Colonic mucosa (tissue), 4 donors: ENCODE results near the gene ROR1. TPM values are rescaled to one million over a fixed set of nuclear protein-coding genes. Genes with fewer than 3 reads are reported as not detected.

Experiments used
- DNase-seq: peaks from one replicate; pipeline ENCODE4 v3.0.0-alpha.2; 2020
- H3K27ac ChIP-seq: fragments of 200-600 bp; one replicate; pipeline ENCODE4 v1.8.0; 2021
- H3K27me3 ChIP-seq: fragments of 200-600 bp; one replicate; pipeline ENCODE4 v1.8.0; 2021
- H3K36me3 ChIP-seq: fragments of 200-600 bp; one replicate; pipeline ENCODE4 v1.8.0; 2021
- H3K4me1 ChIP-seq: fragments of 200-600 bp; one replicate; pipeline ENCODE4 v1.8.0; 2021; ENCODE audit warnings: mild to moderate bottlenecking
- H3K4me3 ChIP-seq: fragments of 200-600 bp; one replicate; pipeline ENCODE4 v1.8.0; 2021
- H3K9ac ChIP-seq, 2 donors: one replicate each; pipeline ENCODE4 v1.7.0; 2013; ENCODE audit warnings: control low read depth in 2 of 2, low read depth in 2 of 2, low read length in 2 of 2
- H3K9me3 ChIP-seq: fragments of 200-600 bp; one replicate; pipeline ENCODE4 v1.8.0; 2021
- CTCF ChIP-seq: fragments of 200-600 bp; IDR thresholded peaks from one replicate; pipeline ENCODE4 v1.8.0; 2022; ENCODE audit warnings: antibody characterized with exemption, mild to moderate bottlenecking
- intact Hi-C: fragments of 100-400 bp; cut with DNase I; formaldehyde crosslinking; loops from one replicate; pipeline ENCODE4 v1.14.1; 2022
- total RNA-seq, 2 donors: library from RNA; stranded (reverse); fragmentation: NEBNext Ultra II Directional in 1 of 2; extraction: Animal tissue kit (Norgen Biotek cat#: 25700) in 1 of 2; gene quantifications; one replicate each; pipeline ENCODE4 v1.2.1, GENCODE V29; 2021
- donor health status: healthy.
- donor health status: DM: no; HTN: no; CAD: no.
- donor health status: DM: no; HTN: no; CAD: no.

ROR1 gene
- total RNA-seq, 2 donors from 2014 or later: 5.1 to 6.8 TPM

DNA sequence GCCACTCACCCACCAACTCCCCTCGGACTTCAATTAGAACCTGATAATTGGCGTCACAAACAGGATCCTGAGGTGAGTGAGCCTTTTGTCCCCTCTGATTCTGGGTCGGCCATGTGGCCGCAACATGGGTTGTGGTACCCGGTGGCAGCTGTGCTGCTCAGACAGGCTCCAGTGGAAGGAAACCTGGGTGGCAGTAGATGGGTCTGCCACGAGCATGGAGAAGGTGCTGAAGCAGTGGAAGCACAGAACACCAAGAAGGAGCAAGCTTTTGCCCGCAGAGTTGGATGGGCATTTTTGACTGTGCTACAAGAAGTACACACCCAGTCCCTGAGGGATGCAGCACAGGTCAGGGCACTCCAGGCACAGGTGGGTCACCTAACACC lies 413.1 kb downstream of the ROR1 start:
- Histone ChIP-seq H3K4me1 (no peaks in the 10 kb centered on the region), H3K27ac (no peak overlapping the region), H3K9me3 (no peaks in the 10 kb centered on the region), H3K4me3 (no peak overlapping the region), H3K36me3 (no peaks in the 10 kb centered on the region), H3K9ac (no peak overlapping the region), H3K27me3 (no peaks in the 10 kb centered on the region)
- DNase-seq: no peak
- intact Hi-C loops: no loop called here
- no peak for TF ChIP-seq CTCF

DNA sequence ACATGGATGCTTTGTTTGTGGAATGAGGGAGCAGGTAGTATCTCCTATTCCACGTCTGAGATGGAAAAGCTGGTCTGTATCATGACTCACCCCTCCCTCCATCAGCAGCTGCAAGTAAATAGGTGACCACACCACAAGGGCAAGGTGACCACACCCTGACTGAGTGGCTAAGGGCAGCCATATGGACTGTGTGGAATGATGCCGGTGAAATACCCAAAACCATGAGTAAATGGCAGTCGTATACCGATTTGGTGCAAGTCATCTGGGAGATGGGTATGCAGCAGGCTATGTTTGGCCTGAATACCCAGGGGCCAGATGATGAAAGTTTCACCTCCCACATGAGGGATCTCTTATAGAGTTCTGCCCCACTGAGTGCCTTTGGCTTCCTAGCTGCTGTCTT lies 413.8 kb downstream of the ROR1 start:
- H3K4me3 ChIP-seq: no peak overlapping the region
- H3K27me3 ChIP-seq: no peaks in the 10 kb centered on the region
- no peaks in the 10 kb centered on the region for H3K9me3 ChIP-seq
- H3K36me3 ChIP-seq: no peaks in the 10 kb centered on the region
- no peak for TF ChIP-seq CTCF
- H3K27ac ChIP-seq: no peak overlapping the region
- H3K4me1 ChIP-seq: no peaks in the 10 kb centered on the region
- DNase-seq: no peak
- no peak overlapping the region for H3K9ac ChIP-seq
- intact Hi-C loops: no loop called here

GRCh38 chr1:64192290-64192689 lies 418.5 kb downstream of the ROR1 start:
- H3K4me3 ChIP-seq: no peak overlapping the region
- no peaks in the 10 kb centered on the region for H3K36me3 ChIP-seq
- no peak for TF ChIP-seq CTCF
- H3K9ac ChIP-seq: no peak overlapping the region
- intact Hi-C loops: no loop called here
- H3K27ac ChIP-seq: no peak overlapping the region
- no peaks in the 10 kb centered on the region for H3K27me3 ChIP-seq
- DNase-seq: no peak
- no peaks in the 10 kb centered on the region for H3K4me1 ChIP-seq
- no peaks in the 10 kb centered on the region for H3K9me3 ChIP-seq

DNA sequence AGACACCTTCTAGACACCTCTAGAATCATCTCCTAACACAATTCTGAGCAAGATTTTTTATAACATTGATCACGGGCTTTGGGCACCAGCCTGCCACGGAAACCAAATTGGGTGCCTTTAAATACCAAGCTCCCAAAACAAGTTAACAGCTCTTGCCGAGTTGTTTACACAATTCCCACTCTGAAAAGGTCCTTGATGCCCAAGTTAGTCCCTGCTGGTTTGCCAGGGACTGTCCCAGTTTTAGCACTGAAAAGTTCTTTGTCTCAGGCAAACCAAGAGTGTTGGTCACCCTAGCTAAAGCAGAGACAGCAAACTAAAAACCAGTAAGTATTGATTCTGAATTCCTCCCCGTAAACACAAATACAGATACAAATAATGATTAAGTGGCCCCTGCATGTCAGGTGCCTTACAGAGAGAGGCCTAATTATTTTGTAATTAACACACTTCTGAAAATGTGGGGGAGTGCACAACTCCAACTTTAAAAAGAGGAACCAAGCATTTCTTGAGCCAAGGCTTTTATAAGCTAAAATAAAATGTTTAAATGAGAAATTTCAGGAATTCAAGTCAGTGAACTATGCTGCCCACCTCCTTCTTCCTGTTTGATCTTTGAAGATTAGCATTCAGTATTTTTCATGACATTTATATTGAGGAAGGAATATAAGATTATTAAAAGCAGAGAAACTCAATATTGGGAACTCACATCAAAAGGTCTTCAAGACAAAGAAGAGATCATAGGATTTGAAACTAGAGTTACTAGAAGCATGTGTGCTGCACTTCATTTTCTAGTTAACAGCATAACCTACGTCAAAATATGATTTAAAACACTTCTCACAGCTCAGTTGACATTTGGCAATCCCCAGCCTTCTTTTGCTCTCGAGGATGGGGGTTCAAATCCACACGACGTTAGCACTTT lies 420.6 kb downstream of the ROR1 start:
- Histone ChIP-seq H3K4me1 (no peaks in the 10 kb centered on the region), H3K4me3 (no peak overlapping the region), H3K9me3 (no peaks in the 10 kb centered on the region), H3K27ac (no peak overlapping the region), H3K36me3 (no peaks in the 10 kb centered on the region), H3K9ac (no peak overlapping the region), H3K27me3 (no peaks in the 10 kb centered on the region)
- DNase-seq: no peak
- intact Hi-C loops: no loop called here
- TF ChIP-seq CTCF: no peak

GRCh38 chr1:64195081-64195395 lies 421.2 kb downstream of the ROR1 start:
- no peak for DNase-seq
- no peak overlapping the region for H3K4me3 ChIP-seq
- H3K27me3 ChIP-seq: no peaks in the 10 kb centered on the region
- H3K27ac ChIP-seq: no peak overlapping the region
- intact Hi-C loops: no loop called here
- TF ChIP-seq CTCF: no peak
- no peaks in the 10 kb centered on the region for H3K4me1 ChIP-seq
- no peaks in the 10 kb centered on the region for H3K9me3 ChIP-seq
- H3K9ac ChIP-seq: no peak overlapping the region
- no peaks in the 10 kb centered on the region for H3K36me3 ChIP-seq
